ENCODE results near the gene TMEM238L.

TMEM238L gene

GRCh38 chr17:10803350-10803749 is 549 bp downstream of the TMEM238L start:
- DNase-seq: no peak

- DNase-seq: no peak
Observed at GRCh38 chr17:10802496-10803284, 1.2 kb downstream of the TMEM238L start.

- DNase-seq: no peak
Observed at GRCh38 chr17:10799407-10799806, 4.5 kb downstream of the TMEM238L start.

- no peak for DNase-seq
Observed at GRCh38 chr17:10798910-10799309, 5.0 kb downstream of the TMEM238L start.

- no peak for DNase-seq
Observed at GRCh38 chr17:10798332-10798749, 5.6 kb downstream of the TMEM238L start.

- no peak for DNase-seq
Observed at GRCh38 chr17:10797476-10798328, 6.2 kb downstream of the TMEM238L start.

- DNase-seq: no peak
Observed at GRCh38 chr17:10793816-10794215, 10.1 kb downstream of the TMEM238L start.

GRCh38 chr17:10793256-10793655 is 10.6 kb downstream of the TMEM238L start:
- DNase-seq: no peak

- no peak for DNase-seq
Observed at GRCh38 chr17:10792151-10792550, 11.7 kb downstream of the TMEM238L start.

- DNase-seq: no peak
Observed at GRCh38 chr17:10790491-10791401, 13.2 kb downstream of the TMEM238L start.

GRCh38 chr17:10789694-10790271 is 14.1 kb downstream of the TMEM238L start:
- DNase-seq: no peak

- no peak for DNase-seq
Observed at GRCh38 chr17:10787306-10788045, 16.4 kb downstream of the TMEM238L start.

- DNase-seq: no peak
Observed at GRCh38 chr17:10785295-10785694, 18.6 kb downstream of the TMEM238L start.

- no peak for DNase-seq
Observed at GRCh38 chr17:10779609-10780008, 24.3 kb downstream of the TMEM238L start.

GRCh38 chr17:10777890-10778289 is 26.0 kb downstream of the TMEM238L start:
- no peak for DNase-seq

- DNase-seq: no peak
Observed at GRCh38 chr17:10777131-10777807, 26.6 kb downstream of the TMEM238L start.

- DNase-seq: no peak
Observed at GRCh38 chr17:10776381-10776780, 27.5 kb downstream of the TMEM238L start.

- DNase-seq: no peak
Observed at GRCh38 chr17:10775740-10776356, 28.1 kb downstream of the TMEM238L start.

GRCh38 chr17:10775058-10775457 is 28.8 kb downstream of the TMEM238L start:
- DNase-seq: no peak

- no peak for DNase-seq
Observed at GRCh38 chr17:10773391-10773790, 30.5 kb downstream of the TMEM238L start.

Data from NCI-H2227 treated with DMSO at 0.1 percent for 48 hours (cell line).